Measurements from ENCODE around the gene EIF5.

- TF ChIP-seq CTCF (IDR thresholded peaks at IDR 0.05) (no peak), POLR2A (IDR thresholded peaks at IDR 0.05) (no peak)
Observed at GRCh38 chr14:103304706-103305105, 29.3 kb upstream of the EIF5 start.
